GM23338 (cell line): ENCODE measurements around the gene OSBPL3. TPM values are rescaled to one million over a fixed set of nuclear protein-coding genes. Genes with fewer than 3 reads are reported as not detected.

Experiments used
- ATAC-seq: fragments of 200-7000 bp; cut with Tn5 transposase; 3 replicates; pipeline ENCODE4 v1.9.1; 2020
- DNase-seq: peaks from one replicate; pipeline ENCODE4 v3.0.0-alpha.2; 2015; ENCODE audit warnings: low spot score
- H2AFZ ChIP-seq: fragments of 200-600 bp; sonication (generic); 2 replicates; pipeline ENCODE4 v1.8.0; 2016; ENCODE audit warnings: antibody characterized with exemption, mild to moderate bottlenecking, moderate library complexity
- H3F3A ChIP-seq: fragments of 200-600 bp; sonication (generic); replicated peaks from 2 replicates; pipeline ENCODE4 v1.8.0; 2017; ENCODE audit warnings: antibody characterized with exemption, mixed run types, low read depth
- H3K27ac ChIP-seq: fragments of 200-600 bp; sonication (generic); 2 replicates; pipeline ENCODE4 v1.6.1; 2016; ENCODE audit warnings: low read depth
- H3K27me3 ChIP-seq: fragments of 200-600 bp; sonication (generic); 2 replicates; pipeline ENCODE4 v1.8.0; 2016; ENCODE audit warnings: mild to moderate bottlenecking, mixed run types, moderate library complexity; ENCODE audit not compliant: insufficient read depth
- H3K36me3 ChIP-seq: fragments of 200-600 bp; sonication (generic); 2 replicates; pipeline ENCODE4 v1.8.0; 2016; ENCODE audit warnings: mild to moderate bottlenecking; ENCODE audit not compliant: insufficient read depth
- H3K4me1 ChIP-seq: fragments of 200-600 bp; sonication (generic); 2 replicates; pipeline ENCODE4 v1.8.0; 2016; ENCODE audit warnings: mild to moderate bottlenecking, moderate library complexity; ENCODE audit not compliant: insufficient read depth
- H3K4me2 ChIP-seq: fragments of 200-600 bp; sonication (generic); 2 replicates; pipeline ENCODE4 v1.7.1; 2017; ENCODE audit warnings: mixed run types
- H3K4me3 ChIP-seq: fragments of 200-600 bp; sonication (generic); 2 replicates; pipeline ENCODE4 v1.6.1; 2016; ENCODE audit warnings: mixed run types
- H3K79me2 ChIP-seq: fragments of 200-600 bp; sonication (generic); replicated peaks from 2 replicates; pipeline ENCODE4 v1.8.0; 2017; ENCODE audit warnings: mild to moderate bottlenecking; ENCODE audit not compliant: insufficient read depth
- H3K9me2 ChIP-seq: fragments of 200-600 bp; sonication (generic); 2 replicates; pipeline ENCODE4 v1.8.0; 2017; ENCODE audit not compliant: insufficient read depth
- H4K20me1 ChIP-seq: fragments of 200-600 bp; sonication (generic); replicated peaks from 2 replicates; pipeline ENCODE4 v1.8.0; 2017; ENCODE audit warnings: mild to moderate bottlenecking; ENCODE audit not compliant: insufficient read depth
- H3K27ac Mint-ChIP-seq: 2 replicates; pipeline ENCODE4 v1.8.0; 2020; ENCODE audit warnings: inconsistent platforms, mild to moderate bottlenecking, moderate library complexity, mixed read lengths
- H3K27me3 Mint-ChIP-seq: 3 replicates; pipeline ENCODE4 v1.8.0; 2022; ENCODE audit warnings: low read depth, mild to moderate bottlenecking, moderate library complexity, mixed read lengths, inconsistent platforms; ENCODE audit not compliant: insufficient read depth, poor library complexity
- H3K36me3 Mint-ChIP-seq: 3 replicates; pipeline ENCODE4 v1.8.0; 2021; ENCODE audit warnings: low read depth, mild to moderate bottlenecking, inconsistent platforms, moderate library complexity, mixed read lengths
- H3K4me1 Mint-ChIP-seq: 3 replicates; pipeline ENCODE4 v1.8.0; 2020; ENCODE audit warnings: mild to moderate bottlenecking, inconsistent platforms, mixed read lengths
- H3K4me3 Mint-ChIP-seq: 3 replicates; pipeline ENCODE4 v1.8.0; 2021; ENCODE audit warnings: moderate library complexity, mild to moderate bottlenecking, inconsistent platforms, mixed read lengths
- H3K9me3 Mint-ChIP-seq: 3 replicates; pipeline ENCODE4 v1.8.0; 2020; ENCODE audit warnings: moderate library complexity, mild to moderate bottlenecking, inconsistent platforms, mixed read lengths
- CREB1 ChIP-seq: fragments of 250-450 bp; sonication (Bioruptor Pico); IDR thresholded peaks from 2 replicates; pipeline ENCODE4 v1.5.0; 2020; ENCODE audit warnings: low read depth, mild to moderate bottlenecking, moderate library complexity
- EZH2 ChIP-seq: fragments of 200-600 bp; sonication (generic); IDR thresholded peaks from one replicate; pipeline ENCODE4 v1.8.0; 2017; ENCODE audit warnings: antibody characterized with exemption, mild to moderate bottlenecking, low read depth; ENCODE audit not compliant: unreplicated experiment
- EZH2phosphoT487 ChIP-seq: fragments of 200-600 bp; sonication (generic); IDR thresholded peaks from one replicate; pipeline ENCODE4 v1.8.1; 2018; ENCODE audit warnings: antibody characterized with exemption; ENCODE audit not compliant: unreplicated experiment
- JUNB ChIP-seq: IDR thresholded peaks from one replicate; pipeline ENCODE4 v1.6.1; 2016; ENCODE audit warnings: antibody characterized with exemption; ENCODE audit not compliant: unreplicated experiment
- NANOG ChIP-seq: IDR thresholded peaks from 2 replicates; pipeline ENCODE4 v1.6.1; 2016; ENCODE audit warnings: antibody characterized with exemption, borderline replicate concordance
- POLR2AphosphoS5 ChIP-seq: IDR thresholded peaks from 2 replicates; pipeline ENCODE4 v1.6.1; 2016; ENCODE audit warnings: antibody characterized with exemption, low read depth
- REST ChIP-seq: IDR thresholded peaks from one replicate; pipeline ENCODE4 v1.6.1; 2018; ENCODE audit warnings: antibody characterized with exemption; ENCODE audit not compliant: unreplicated experiment
- STAT1 ChIP-seq: IDR thresholded peaks from one replicate; pipeline ENCODE4 v1.6.1; 2016; ENCODE audit warnings: antibody characterized with exemption; ENCODE audit not compliant: unreplicated experiment
- ZNF114 ChIP-seq: fragments of 250-450 bp; sonication (Bioruptor Pico); IDR thresholded peaks from 2 replicates; pipeline ENCODE4 v1.5.0; 2020; ENCODE audit warnings: mild to moderate bottlenecking, moderate library complexity
- ZNF331 ChIP-seq: fragments of 250-450 bp; sonication (Bioruptor Pico); IDR thresholded peaks from 2 replicates; pipeline ENCODE4 v1.5.0; 2020; ENCODE audit warnings: low read depth, mild to moderate bottlenecking, moderate library complexity
- ZNF462 ChIP-seq: fragments of 250-450 bp; sonication (Bioruptor Pico); IDR thresholded peaks from 2 replicates; pipeline ENCODE4 v1.5.0; 2020; ENCODE audit warnings: mild to moderate bottlenecking, moderate library complexity
- polyA plus RNA-seq: library from polyadenylated mRNA; unstranded; fragments of >200 nt; fragmentation: Nextera tagmentation; extraction: Ambion mirVana; gene quantifications from 2 replicates; pipeline ENCODE4 v1.2.1, GENCODE V29; 2016
- total RNA-seq: library from RNA; depleted of rRNA; stranded (reverse); fragments of >200 nt; shearing (Covaris generic); gene quantifications from 2 replicates; pipeline ENCODE4 v1.2.3, GENCODE V29; 2014
- TF ChIP-seq, protein P1 (sequence below), 2 experiments: fragments of 200-600 bp in 1 of 2; sonication (generic) in 1 of 2; conservative IDR thresholded peaks; 2 replicates each; pipeline versions ENCODE4 v1.5.1 to v1.6.1; 2016 to 2017; ENCODE audit warnings: antibody characterized with exemption in 2 of 2, low read depth in 2 of 2, mild to moderate bottlenecking in 2 of 2, moderate library complexity in 1 of 2
- TF ChIP-seq, protein P2 (sequence below): IDR thresholded peaks from 2 replicates; pipeline ENCODE4 v1.6.1; 2016; ENCODE audit warnings: antibody characterized with exemption

Gene OSBPL3
- total and polyA plus RNA-seq, 2 experiments from 2014 or later = 7.2 to 15.7 TPM

GRCh38 chr7:24883622-24884013 is 96.4 kb downstream of the OSBPL3 start:
- no peak for DNase-seq

More at GRCh38 chr7:24883622-24884013, 96.4 kb downstream of the OSBPL3 start:
- Mint-ChIP-seq H3K27me3 (peaks cover 5% of the 10 kb centered on the region), H3K9me3 (no peaks in the 10 kb centered on the region), H3K4me3 (no peak overlapping the region), H3K36me3 (no peaks in the 10 kb centered on the region), H3K27ac (no peak overlapping the region), H3K4me1 (peaks cover 41% of the 10 kb centered on the region)
- Histone ChIP-seq H2AFZ (no peak overlapping the region), H3K4me1 (peaks cover 34% of the 10 kb centered on the region), H3K9me2 (no peaks in the 10 kb centered on the region), H4K20me1 (no peaks in the 10 kb centered on the region), H3K36me3 (no peaks in the 10 kb centered on the region), H3K79me2 (no peaks in the 10 kb centered on the region), H3F3A (no peaks in the 10 kb centered on the region), H3K27ac (no peak overlapping the region), H3K4me2 (no peak overlapping the region), H3K27me3 (no peaks in the 10 kb centered on the region), H3K4me3 (no peak overlapping the region)
- TF ChIP-seq, protein P1, sequence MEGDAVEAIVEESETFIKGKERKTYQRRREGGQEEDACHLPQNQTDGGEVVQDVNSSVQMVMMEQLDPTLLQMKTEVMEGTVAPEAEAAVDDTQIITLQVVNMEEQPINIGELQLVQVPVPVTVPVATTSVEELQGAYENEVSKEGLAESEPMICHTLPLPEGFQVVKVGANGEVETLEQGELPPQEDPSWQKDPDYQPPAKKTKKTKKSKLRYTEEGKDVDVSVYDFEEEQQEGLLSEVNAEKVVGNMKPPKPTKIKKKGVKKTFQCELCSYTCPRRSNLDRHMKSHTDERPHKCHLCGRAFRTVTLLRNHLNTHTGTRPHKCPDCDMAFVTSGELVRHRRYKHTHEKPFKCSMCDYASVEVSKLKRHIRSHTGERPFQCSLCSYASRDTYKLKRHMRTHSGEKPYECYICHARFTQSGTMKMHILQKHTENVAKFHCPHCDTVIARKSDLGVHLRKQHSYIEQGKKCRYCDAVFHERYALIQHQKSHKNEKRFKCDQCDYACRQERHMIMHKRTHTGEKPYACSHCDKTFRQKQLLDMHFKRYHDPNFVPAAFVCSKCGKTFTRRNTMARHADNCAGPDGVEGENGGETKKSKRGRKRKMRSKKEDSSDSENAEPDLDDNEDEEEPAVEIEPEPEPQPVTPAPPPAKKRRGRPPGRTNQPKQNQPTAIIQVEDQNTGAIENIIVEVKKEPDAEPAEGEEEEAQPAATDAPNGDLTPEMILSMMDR (conservative IDR thresholded peaks at IDR 0.05; ENCODE audit: low read depth in 2 of 2) = no peak
- TF ChIP-seq ZNF331 (CRISPR knock-in tag) (no peak), ZNF462 (no peak), JUNB (no peak), CREB1 (CRISPR knock-in tag) (no peak), NANOG (no peak), EZH2 (no peak), POLR2AphosphoS5 (no peak), ZNF114 (CRISPR knock-in tag) (no peak), REST (no peak), STAT1 (no peak), EZH2phosphoT487 (no peak)
- TF ChIP-seq, protein P2, sequence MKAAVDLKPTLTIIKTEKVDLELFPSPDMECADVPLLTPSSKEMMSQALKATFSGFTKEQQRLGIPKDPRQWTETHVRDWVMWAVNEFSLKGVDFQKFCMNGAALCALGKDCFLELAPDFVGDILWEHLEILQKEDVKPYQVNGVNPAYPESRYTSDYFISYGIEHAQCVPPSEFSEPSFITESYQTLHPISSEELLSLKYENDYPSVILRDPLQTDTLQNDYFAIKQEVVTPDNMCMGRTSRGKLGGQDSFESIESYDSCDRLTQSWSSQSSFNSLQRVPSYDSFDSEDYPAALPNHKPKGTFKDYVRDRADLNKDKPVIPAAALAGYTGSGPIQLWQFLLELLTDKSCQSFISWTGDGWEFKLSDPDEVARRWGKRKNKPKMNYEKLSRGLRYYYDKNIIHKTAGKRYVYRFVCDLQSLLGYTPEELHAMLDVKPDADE = no peak
- no peak for ATAC-seq
